Loucy (cell line): ENCODE measurements around the gene AFG3L2.

Experiments
- H2AFZ ChIP-seq: fragments of 200-600 bp; sonication (generic); 2 replicates; pipeline ENCODE4 v1.6.0; 2016; ENCODE audit warnings: antibody characterized with exemption, mild to moderate bottlenecking, low read length, moderate library complexity
- H3F3A ChIP-seq: fragments of 200-600 bp; 2 replicates; pipeline ENCODE4 v1.6.0; 2016; ENCODE audit warnings: antibody characterized with exemption, low read depth, mild to moderate bottlenecking
- H3K27me3 ChIP-seq: fragments of 200-600 bp; sonication (generic); 2 replicates; pipeline ENCODE4 v1.6.1; 2014; ENCODE audit warnings: low read length, mild to moderate bottlenecking; ENCODE audit not compliant: insufficient read depth, poor library complexity, severe bottlenecking
- H3K36me3 ChIP-seq: fragments of 200-600 bp; sonication (generic); 2 replicates; pipeline ENCODE4 v1.6.1; 2016; ENCODE audit warnings: low read length; ENCODE audit not compliant: insufficient read depth
- H3K4me1 ChIP-seq: fragments of 200-600 bp; sonication (generic); 2 replicates; pipeline ENCODE4 v1.5.1; 2014; ENCODE audit warnings: low read length, mild to moderate bottlenecking; ENCODE audit not compliant: insufficient read depth, poor library complexity, severe bottlenecking
- H3K4me2 ChIP-seq: fragments of 200-600 bp; sonication (generic); 2 replicates; pipeline ENCODE4 v1.6.0; 2014; ENCODE audit warnings: antibody characterized with exemption, low read length, low read depth, mild to moderate bottlenecking; ENCODE audit not compliant: poor library complexity, severe bottlenecking
- H3K4me3 ChIP-seq: fragments of 200-600 bp; sonication (generic); 2 replicates; pipeline ENCODE4 v1.5.1; 2014; ENCODE audit warnings: low read length, mild to moderate bottlenecking, mixed read lengths; ENCODE audit not compliant: poor library complexity, severe bottlenecking
- H3K79me2 ChIP-seq: fragments of 200-600 bp; sonication (generic); 2 replicates; pipeline ENCODE4 v1.6.1; 2014; ENCODE audit warnings: low read length; ENCODE audit not compliant: insufficient read depth
- H3K9ac ChIP-seq: fragments of 200-600 bp; sonication (generic); 2 replicates; pipeline ENCODE4 v1.6.0; 2014; ENCODE audit warnings: mild to moderate bottlenecking, low read depth, low read length, moderate library complexity; ENCODE audit not compliant: poor library complexity, severe bottlenecking
- H3K9me2 ChIP-seq: fragments of 200-600 bp; sonication (generic); replicated peaks from 2 replicates; pipeline ENCODE4 v1.6.1; 2016; ENCODE audit warnings: low read depth, low read length, mixed read lengths
- H3K9me3 ChIP-seq: fragments of 200-600 bp; sonication (generic); 2 replicates; pipeline ENCODE4 v1.6.1; 2014; ENCODE audit warnings: mild to moderate bottlenecking, antibody characterized with exemption, low read length, low read depth; ENCODE audit not compliant: insufficient read depth
- H4K20me1 ChIP-seq: fragments of 200-600 bp; sonication (generic); 2 replicates; pipeline ENCODE4 v1.6.0; 2014; ENCODE audit warnings: antibody characterized with exemption, low read length, mild to moderate bottlenecking; ENCODE audit not compliant: insufficient read depth, poor library complexity, severe bottlenecking
- EZH2phosphoT487 ChIP-seq: fragments of 200-600 bp; IDR thresholded peaks from 2 replicates; pipeline ENCODE4 v1.6.1; 2018; ENCODE audit warnings: antibody characterized with exemption, mild to moderate bottlenecking, moderate library complexity, borderline replicate concordance
- TF ChIP-seq, protein P1 (sequence below): fragments of 200-600 bp; sonication (generic); conservative IDR thresholded peaks from 2 replicates; pipeline ENCODE4 v1.5.1; 2014; ENCODE audit warnings: mild to moderate bottlenecking, antibody characterized with exemption, low read length

Gene AFG3L2

DNA sequence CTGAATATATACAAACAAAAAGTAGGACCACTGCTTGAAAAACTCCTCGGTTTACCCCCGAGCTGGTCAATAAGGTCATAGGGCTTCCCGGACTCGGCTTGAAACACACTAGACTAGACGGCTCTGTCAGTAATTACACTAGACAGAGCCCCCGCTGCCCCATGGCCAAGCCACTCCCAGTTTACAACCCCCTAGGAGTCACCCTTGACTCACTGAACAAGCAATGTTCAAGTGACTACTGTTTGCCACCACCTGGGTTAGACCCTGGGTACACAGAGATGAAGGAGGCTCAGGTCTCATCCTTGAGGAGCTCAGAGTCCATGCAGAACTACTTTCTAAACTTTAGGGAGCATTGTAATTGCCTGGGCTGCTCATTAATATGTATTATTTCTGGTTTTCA lies 17.0 kb upstream of the AFG3L2 start:
- peak overlapping the region; percentile 41; the same call in 1 of the 2 replicates for H2AFZ ChIP-seq

DNA sequence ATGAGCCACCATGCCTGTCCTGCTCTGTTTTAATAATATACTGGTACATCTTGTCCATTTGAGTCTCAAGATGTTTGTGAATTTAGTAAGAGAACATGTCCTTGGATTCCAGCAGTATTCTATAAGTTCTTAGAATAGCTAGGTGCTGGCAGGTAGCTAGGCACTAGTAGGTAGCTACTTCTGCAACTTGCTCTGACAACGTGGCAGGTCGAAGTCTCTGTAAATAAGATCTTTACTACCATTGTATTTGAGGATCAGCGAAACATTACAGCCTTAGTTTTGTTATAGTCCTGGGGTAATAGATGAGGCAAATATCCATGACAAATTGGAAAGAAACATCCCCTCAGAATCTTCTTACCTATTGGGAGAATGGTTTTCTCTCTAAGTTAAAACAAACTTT lies 16.5 kb upstream of the AFG3L2 start:
- Histone ChIP-seq H3K9me2 (no peaks in the 10 kb centered on the region), H3K79me2 (no peaks in the 10 kb centered on the region), H3K4me2 (no peak overlapping the region), H3K4me3 (no peak overlapping the region), H3K36me3 (no peaks in the 10 kb centered on the region), H4K20me1 (no peaks in the 10 kb centered on the region), H3K9me3 (no peaks in the 10 kb centered on the region), H2AFZ (no peak overlapping the region), H3K27me3 (no peaks in the 10 kb centered on the region), H3K4me1 (no peaks in the 10 kb centered on the region), H3K9ac (no peak overlapping the region), H3F3A (no peaks in the 10 kb centered on the region)
- TF ChIP-seq, protein P1, sequence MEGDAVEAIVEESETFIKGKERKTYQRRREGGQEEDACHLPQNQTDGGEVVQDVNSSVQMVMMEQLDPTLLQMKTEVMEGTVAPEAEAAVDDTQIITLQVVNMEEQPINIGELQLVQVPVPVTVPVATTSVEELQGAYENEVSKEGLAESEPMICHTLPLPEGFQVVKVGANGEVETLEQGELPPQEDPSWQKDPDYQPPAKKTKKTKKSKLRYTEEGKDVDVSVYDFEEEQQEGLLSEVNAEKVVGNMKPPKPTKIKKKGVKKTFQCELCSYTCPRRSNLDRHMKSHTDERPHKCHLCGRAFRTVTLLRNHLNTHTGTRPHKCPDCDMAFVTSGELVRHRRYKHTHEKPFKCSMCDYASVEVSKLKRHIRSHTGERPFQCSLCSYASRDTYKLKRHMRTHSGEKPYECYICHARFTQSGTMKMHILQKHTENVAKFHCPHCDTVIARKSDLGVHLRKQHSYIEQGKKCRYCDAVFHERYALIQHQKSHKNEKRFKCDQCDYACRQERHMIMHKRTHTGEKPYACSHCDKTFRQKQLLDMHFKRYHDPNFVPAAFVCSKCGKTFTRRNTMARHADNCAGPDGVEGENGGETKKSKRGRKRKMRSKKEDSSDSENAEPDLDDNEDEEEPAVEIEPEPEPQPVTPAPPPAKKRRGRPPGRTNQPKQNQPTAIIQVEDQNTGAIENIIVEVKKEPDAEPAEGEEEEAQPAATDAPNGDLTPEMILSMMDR = no peak

More for the DNA sequence above, 17.0 kb upstream of the AFG3L2 start:
- Histone ChIP-seq H3K79me2 (no peaks in the 10 kb centered on the region), H3K27me3 (no peaks in the 10 kb centered on the region), H3K9me3 (no peaks in the 10 kb centered on the region), H3K4me3 (no peak overlapping the region), H3F3A (no peaks in the 10 kb centered on the region), H3K9ac (no peak overlapping the region), H4K20me1 (no peaks in the 10 kb centered on the region), H3K4me1 (no peaks in the 10 kb centered on the region), H3K9me2 (no peaks in the 10 kb centered on the region), H3K4me2 (no peak overlapping the region), H3K36me3 (no peaks in the 10 kb centered on the region)
- no peak for TF ChIP-seq EZH2phosphoT487
- TF ChIP-seq, protein P1 = no peak

DNA sequence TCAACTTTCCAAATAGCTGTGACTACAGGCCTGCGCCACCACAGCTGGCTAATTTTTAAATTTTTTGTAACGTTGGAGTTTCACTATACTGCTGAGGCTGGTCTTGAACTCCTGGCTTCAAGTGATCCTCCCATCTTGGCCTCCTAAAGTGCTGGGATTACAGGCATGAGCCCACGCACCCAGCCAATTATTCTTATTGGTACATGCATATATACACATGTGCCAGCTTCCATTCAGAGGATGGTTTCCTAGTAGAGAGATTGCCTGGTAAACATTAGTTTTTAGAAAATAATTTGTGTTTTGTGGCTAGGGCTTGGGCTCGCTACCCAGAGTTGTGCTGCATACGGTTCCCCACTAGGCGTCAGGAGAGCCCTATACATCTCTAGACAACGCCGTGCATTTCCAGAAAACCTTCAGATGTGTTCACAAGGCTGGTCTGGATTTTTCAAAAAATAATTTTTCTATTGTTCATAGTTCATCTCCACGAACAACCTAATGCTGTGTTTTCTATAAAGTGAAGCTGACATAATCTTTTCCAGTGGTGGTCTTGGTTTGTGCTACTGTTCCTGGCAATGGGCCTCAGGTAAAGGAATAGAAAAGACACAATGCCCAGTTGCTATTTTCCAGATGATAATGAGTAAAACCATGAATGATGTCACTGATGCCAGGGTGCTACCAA lies 14.6 kb upstream of the AFG3L2 start:
- H4K20me1 ChIP-seq = no peaks in the 10 kb centered on the region
- no peaks in the 10 kb centered on the region for H3F3A ChIP-seq
- no peaks in the 10 kb centered on the region for H3K27me3 ChIP-seq
- H3K9ac ChIP-seq = no peak overlapping the region
- no peaks in the 10 kb centered on the region for H3K9me2 ChIP-seq
- no peaks in the 10 kb centered on the region for H3K9me3 ChIP-seq
- H3K4me1 ChIP-seq = no peaks in the 10 kb centered on the region
- peak overlapping the region; percentile 41 for H2AFZ ChIP-seq
- no peak overlapping the region for H3K4me2 ChIP-seq
- H3K4me3 ChIP-seq = no peak overlapping the region
- H3K79me2 ChIP-seq = no peaks in the 10 kb centered on the region
- TF ChIP-seq, protein P1 = peak; percentile 87
- TF ChIP-seq EZH2phosphoT487 = no peak
- no peaks in the 10 kb centered on the region for H3K36me3 ChIP-seq
